WTC11 (cell line): ENCODE results near the gene USB1.

Experiments used
- CBFB ChIP-seq: sonication (generic); formaldehyde crosslinking; IDR thresholded peaks from 2 replicates; pipeline ENCODE4 v1.8.1; 2022; ENCODE audit warnings: mild to moderate bottlenecking, low read depth, missing genetic modification reagents
- E2F1 ChIP-seq: sonication (generic); formaldehyde crosslinking; IDR thresholded peaks from 2 replicates; pipeline ENCODE4 v1.8.0; 2022; ENCODE audit warnings: mild to moderate bottlenecking, missing genetic modification reagents
- ESRRA ChIP-seq: sonication (generic); formaldehyde crosslinking; IDR thresholded peaks from 2 replicates; pipeline ENCODE4 v1.8.1; 2022; ENCODE audit warnings: mild to moderate bottlenecking, missing genetic modification reagents, borderline replicate concordance
- FOXK1 ChIP-seq: sonication (generic); formaldehyde crosslinking; IDR thresholded peaks from 2 replicates; pipeline ENCODE4 v1.8.0; 2022; ENCODE audit warnings: mild to moderate bottlenecking, moderate library complexity, missing genetic modification reagents
- IRF2 ChIP-seq: sonication (generic); formaldehyde crosslinking; IDR thresholded peaks from 2 replicates; pipeline ENCODE4 v1.8.0; 2022; ENCODE audit warnings: low read depth, missing genetic modification reagents, borderline replicate concordance
- MAX ChIP-seq: sonication (generic); formaldehyde crosslinking; IDR thresholded peaks from 2 replicates; pipeline ENCODE4 v1.8.0; 2022; ENCODE audit warnings: mild to moderate bottlenecking, missing genetic modification reagents
- TCF7 ChIP-seq: sonication (generic); formaldehyde crosslinking; IDR thresholded peaks from 2 replicates; pipeline ENCODE4 v1.8.0; 2022; ENCODE audit warnings: mild to moderate bottlenecking, low read depth, missing genetic modification reagents, moderate library complexity
- TEAD4 ChIP-seq: sonication (generic); formaldehyde crosslinking; IDR thresholded peaks from 2 replicates; pipeline ENCODE4 v1.8.0; 2022; ENCODE audit warnings: mild to moderate bottlenecking, missing genetic modification reagents
- TF ChIP-seq, protein P1 (sequence below): sonication (generic); formaldehyde crosslinking; conservative IDR thresholded peaks from 2 replicates; pipeline ENCODE4 v1.8.1; 2023; ENCODE audit warnings: mild to moderate bottlenecking, low read depth, missing genetic modification reagents, moderate library complexity
- TF ChIP-seq, protein P2 (sequence below): sonication (generic); formaldehyde crosslinking; IDR thresholded peaks from 2 replicates; pipeline ENCODE4 v1.8.1; 2023; ENCODE audit warnings: mild to moderate bottlenecking, missing genetic modification reagents, moderate library complexity
- TF ChIP-seq, protein P3 (sequence below): fragments of 200-600 bp; IDR thresholded peaks from 2 replicates; pipeline ENCODE4 v1.8.0; 2022; ENCODE audit warnings: antibody characterized with exemption
- TF ChIP-seq, protein P4 (sequence below): sonication (generic); formaldehyde crosslinking; IDR thresholded peaks from 2 replicates; pipeline ENCODE4 v1.8.1; 2022; ENCODE audit warnings: mild to moderate bottlenecking, missing genetic modification reagents, moderate library complexity, borderline replicate concordance
- TF ChIP-seq, protein P5 (sequence below): sonication (generic); formaldehyde crosslinking; conservative IDR thresholded peaks from 2 replicates; pipeline ENCODE4 v1.8.1; 2022; ENCODE audit warnings: mild to moderate bottlenecking, missing genetic modification reagents

DNA sequence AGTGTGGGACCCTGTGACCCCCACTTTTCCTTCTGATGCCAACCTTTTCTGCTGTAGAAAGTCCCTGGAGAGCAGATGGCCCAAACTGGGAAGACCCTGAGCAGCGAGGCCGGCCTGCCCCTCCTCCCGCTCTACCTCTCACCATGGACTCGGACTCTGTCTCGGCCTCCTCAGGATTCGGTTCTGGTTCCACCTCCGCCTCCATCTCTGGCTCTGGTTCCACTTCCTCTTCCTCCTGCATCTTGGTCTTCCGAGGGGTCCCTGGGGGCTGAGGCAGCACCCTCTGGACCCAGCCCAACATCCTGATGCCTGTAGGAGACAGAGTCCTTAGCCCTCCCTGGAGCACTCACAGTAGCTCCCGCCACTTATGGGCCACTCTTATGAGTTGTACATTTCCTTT is 34.2 kb upstream of the USB1 start:
- TF ChIP-seq IRF2 (CRISPR knock-in tag) = no peak
- no peak for TF ChIP-seq MAX
- no peak for TF ChIP-seq TCF7 (CRISPR knock-in tag)
- TF ChIP-seq, protein P1, sequence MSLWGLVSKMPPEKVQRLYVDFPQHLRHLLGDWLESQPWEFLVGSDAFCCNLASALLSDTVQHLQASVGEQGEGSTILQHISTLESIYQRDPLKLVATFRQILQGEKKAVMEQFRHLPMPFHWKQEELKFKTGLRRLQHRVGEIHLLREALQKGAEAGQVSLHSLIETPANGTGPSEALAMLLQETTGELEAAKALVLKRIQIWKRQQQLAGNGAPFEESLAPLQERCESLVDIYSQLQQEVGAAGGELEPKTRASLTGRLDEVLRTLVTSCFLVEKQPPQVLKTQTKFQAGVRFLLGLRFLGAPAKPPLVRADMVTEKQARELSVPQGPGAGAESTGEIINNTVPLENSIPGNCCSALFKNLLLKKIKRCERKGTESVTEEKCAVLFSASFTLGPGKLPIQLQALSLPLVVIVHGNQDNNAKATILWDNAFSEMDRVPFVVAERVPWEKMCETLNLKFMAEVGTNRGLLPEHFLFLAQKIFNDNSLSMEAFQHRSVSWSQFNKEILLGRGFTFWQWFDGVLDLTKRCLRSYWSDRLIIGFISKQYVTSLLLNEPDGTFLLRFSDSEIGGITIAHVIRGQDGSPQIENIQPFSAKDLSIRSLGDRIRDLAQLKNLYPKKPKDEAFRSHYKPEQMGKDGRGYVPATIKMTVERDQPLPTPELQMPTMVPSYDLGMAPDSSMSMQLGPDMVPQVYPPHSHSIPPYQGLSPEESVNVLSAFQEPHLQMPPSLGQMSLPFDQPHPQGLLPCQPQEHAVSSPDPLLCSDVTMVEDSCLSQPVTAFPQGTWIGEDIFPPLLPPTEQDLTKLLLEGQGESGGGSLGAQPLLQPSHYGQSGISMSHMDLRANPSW = no peak
- TF ChIP-seq, protein P2, sequence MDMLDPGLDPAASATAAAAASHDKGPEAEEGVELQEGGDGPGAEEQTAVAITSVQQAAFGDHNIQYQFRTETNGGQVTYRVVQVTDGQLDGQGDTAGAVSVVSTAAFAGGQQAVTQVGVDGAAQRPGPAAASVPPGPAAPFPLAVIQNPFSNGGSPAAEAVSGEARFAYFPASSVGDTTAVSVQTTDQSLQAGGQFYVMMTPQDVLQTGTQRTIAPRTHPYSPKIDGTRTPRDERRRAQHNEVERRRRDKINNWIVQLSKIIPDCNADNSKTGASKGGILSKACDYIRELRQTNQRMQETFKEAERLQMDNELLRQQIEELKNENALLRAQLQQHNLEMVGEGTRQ (CRISPR knock-in tag) = no peak
- TF ChIP-seq FOXK1 (CRISPR knock-in tag) = no peak
- TF ChIP-seq, protein P3, sequence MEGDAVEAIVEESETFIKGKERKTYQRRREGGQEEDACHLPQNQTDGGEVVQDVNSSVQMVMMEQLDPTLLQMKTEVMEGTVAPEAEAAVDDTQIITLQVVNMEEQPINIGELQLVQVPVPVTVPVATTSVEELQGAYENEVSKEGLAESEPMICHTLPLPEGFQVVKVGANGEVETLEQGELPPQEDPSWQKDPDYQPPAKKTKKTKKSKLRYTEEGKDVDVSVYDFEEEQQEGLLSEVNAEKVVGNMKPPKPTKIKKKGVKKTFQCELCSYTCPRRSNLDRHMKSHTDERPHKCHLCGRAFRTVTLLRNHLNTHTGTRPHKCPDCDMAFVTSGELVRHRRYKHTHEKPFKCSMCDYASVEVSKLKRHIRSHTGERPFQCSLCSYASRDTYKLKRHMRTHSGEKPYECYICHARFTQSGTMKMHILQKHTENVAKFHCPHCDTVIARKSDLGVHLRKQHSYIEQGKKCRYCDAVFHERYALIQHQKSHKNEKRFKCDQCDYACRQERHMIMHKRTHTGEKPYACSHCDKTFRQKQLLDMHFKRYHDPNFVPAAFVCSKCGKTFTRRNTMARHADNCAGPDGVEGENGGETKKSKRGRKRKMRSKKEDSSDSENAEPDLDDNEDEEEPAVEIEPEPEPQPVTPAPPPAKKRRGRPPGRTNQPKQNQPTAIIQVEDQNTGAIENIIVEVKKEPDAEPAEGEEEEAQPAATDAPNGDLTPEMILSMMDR = no peak
- no peak for TF ChIP-seq CBFB (CRISPR knock-in tag)
- TF ChIP-seq ESRRA (CRISPR knock-in tag) = no peak
- TF ChIP-seq, protein P4, sequence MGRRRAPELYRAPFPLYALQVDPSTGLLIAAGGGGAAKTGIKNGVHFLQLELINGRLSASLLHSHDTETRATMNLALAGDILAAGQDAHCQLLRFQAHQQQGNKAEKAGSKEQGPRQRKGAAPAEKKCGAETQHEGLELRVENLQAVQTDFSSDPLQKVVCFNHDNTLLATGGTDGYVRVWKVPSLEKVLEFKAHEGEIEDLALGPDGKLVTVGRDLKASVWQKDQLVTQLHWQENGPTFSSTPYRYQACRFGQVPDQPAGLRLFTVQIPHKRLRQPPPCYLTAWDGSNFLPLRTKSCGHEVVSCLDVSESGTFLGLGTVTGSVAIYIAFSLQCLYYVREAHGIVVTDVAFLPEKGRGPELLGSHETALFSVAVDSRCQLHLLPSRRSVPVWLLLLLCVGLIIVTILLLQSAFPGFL (CRISPR knock-in tag) = no peak
- no peak for TF ChIP-seq E2F1 (CRISPR knock-in tag)
- TF ChIP-seq, protein P5, sequence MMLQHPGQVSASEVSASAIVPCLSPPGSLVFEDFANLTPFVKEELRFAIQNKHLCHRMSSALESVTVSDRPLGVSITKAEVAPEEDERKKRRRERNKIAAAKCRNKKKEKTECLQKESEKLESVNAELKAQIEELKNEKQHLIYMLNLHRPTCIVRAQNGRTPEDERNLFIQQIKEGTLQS = no peak
- TF ChIP-seq TEAD4 = no peak
